HEK293 (cell line): Measurements from ENCODE around the gene TMEM272.

Experiments
- ZNF350 ChIP-seq: fragments of 450-650 bp; formaldehyde crosslinking; IDR thresholded peaks from 2 replicates; pipeline ENCODE4 v1.5.0; 2017; ENCODE audit warnings: missing biosample characterization, mild to moderate bottlenecking, missing genetic modification characterization
- TF ChIP-seq, protein P1 (sequence below): fragments of 450-650 bp; formaldehyde crosslinking; IDR thresholded peaks from 2 replicates; pipeline ENCODE4 v1.5.1; 2016; ENCODE audit warnings: missing biosample characterization, missing genetic modification characterization

DNA sequence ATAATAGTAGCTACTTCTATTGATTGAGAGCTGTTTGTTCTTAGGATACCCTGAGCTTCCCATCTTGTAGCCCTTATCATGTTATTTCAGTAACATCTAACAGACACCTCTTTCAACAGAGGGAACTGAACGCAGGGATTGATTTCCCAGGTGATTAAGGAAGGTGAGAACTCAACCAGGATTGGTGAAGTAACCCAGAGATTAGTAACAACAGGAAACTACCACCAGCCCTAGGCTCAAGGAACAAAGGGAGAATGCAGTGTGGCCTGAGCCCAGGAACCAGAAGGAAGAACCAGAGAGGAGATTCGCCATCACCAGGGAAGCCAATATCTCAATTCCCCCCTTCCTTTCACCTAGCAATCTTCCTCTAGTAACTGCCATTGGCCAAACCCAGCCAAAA is 49.6 kb downstream of the TMEM272 start:
- TF ChIP-seq ZNF350 (tag by site-specific recombination): no peak
- TF ChIP-seq, protein P1, sequence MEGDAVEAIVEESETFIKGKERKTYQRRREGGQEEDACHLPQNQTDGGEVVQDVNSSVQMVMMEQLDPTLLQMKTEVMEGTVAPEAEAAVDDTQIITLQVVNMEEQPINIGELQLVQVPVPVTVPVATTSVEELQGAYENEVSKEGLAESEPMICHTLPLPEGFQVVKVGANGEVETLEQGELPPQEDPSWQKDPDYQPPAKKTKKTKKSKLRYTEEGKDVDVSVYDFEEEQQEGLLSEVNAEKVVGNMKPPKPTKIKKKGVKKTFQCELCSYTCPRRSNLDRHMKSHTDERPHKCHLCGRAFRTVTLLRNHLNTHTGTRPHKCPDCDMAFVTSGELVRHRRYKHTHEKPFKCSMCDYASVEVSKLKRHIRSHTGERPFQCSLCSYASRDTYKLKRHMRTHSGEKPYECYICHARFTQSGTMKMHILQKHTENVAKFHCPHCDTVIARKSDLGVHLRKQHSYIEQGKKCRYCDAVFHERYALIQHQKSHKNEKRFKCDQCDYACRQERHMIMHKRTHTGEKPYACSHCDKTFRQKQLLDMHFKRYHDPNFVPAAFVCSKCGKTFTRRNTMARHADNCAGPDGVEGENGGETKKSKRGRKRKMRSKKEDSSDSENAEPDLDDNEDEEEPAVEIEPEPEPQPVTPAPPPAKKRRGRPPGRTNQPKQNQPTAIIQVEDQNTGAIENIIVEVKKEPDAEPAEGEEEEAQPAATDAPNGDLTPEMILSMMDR: no peak
